Adrenal gland (tissue), 12 donors: ENCODE data around the gene IL25. TPM values are rescaled to one million over a fixed set of nuclear protein-coding genes. Genes with fewer than 3 reads are reported as not detected.
"Not testable (repeated sequence)": the region's sequence is repeated elsewhere in the genome, so short reads cannot be mapped to it uniquely, and the experiment has no call there.

Experiments used
- DNase-seq, 7 donors: peaks; one replicate each; pipeline ENCODE4 v3.0.0-alpha.2; 2019 to 2020
- H3K27ac ChIP-seq, 5 donors: fragments of 200-600 bp; sonication (generic) in 4 of 5; 1 replicate in 3 of 5; 2 replicates in 2 of 5; pipeline versions ENCODE4 v1.5.1 to v1.8.0; 2016 to 2020; ENCODE audit warnings: mild to moderate bottlenecking in 1 of 5
- H3K27me3 ChIP-seq: fragments of 200-600 bp; 2 replicates; pipeline ENCODE4 v1.8.0; 2021
- H3K36me3 ChIP-seq, 2 donors: fragments of 200-600 bp; replicated peaks in 1 of 2; 1 replicate in 1 of 2; 2 replicates in 1 of 2; pipeline versions ENCODE4 v1.5.1 to v1.8.0; 2018 to 2022
- H3K4me1 ChIP-seq, 2 donors: fragments of 200-600 bp; replicated peaks in 1 of 2; 1 replicate in 1 of 2; 2 replicates in 1 of 2; pipeline versions ENCODE4 v1.5.1 to v1.8.0; 2018 to 2021
- H3K4me3 ChIP-seq, 4 donors: fragments of 200-600 bp; sonication (generic) in 3 of 4; one replicate each; pipeline ENCODE4 v1.5.1; 2016 to 2018
- H3K9me3 ChIP-seq, 3 donors: fragments of 200-600 bp; sonication (generic) in 1 of 3; replicated peaks in 1 of 3; 1 replicate in 2 of 3; 2 replicates in 1 of 3; pipeline versions ENCODE4 v1.5.1 to v1.8.0; 2016 to 2021
- POLR2A ChIP-seq, 2 donors: fragments of 450-650 bp; IDR thresholded peaks; one replicate each; pipeline ENCODE4 v1.6.1; 2017; ENCODE audit warnings: antibody characterized with exemption in 2 of 2, mild to moderate bottlenecking in 2 of 2, moderate library complexity in 1 of 2
- WGBS, 4 donors: extraction: QIAGEN DNeasy Blood & Tissue Kit in 2 of 4; methylation state at CpG; one replicate each; pipeline versions ENCODE4 v1.1.5 to v1.1.7; 2013 to 2017; 5-methylcytosine and 5-hydroxymethylcytosine counted together
- intact Hi-C, 2 donors: fragments of 100-400 bp; cut with DNase I; formaldehyde crosslinking; loops; one replicate each; pipeline versions ENCODE4 v1.14.1 to v1.15.0; 2022 to 2023
- polyA plus RNA-seq, 3 donors: library from polyadenylated mRNA; stranded (reverse); fragments of 200-250 nt in 2 of 3; fragments of 350-450 nt in 1 of 3; fragmentation: Illumina TruSeq in 1 of 3; extraction: RNeasy Lipid Tissue Mini Kit (QIAGEN cat#74804) in 1 of 3; gene quantifications; one replicate each; pipeline ENCODE4 v1.2.3, GENCODE V29; 2013 to 2014
- total RNA-seq, 9 donors: library from RNA; depleted of rRNA in 4 of 9; stranded (reverse); fragments of >200 nt in 4 of 9; fragments of 120-200 nt in 1 of 9; fragmentation: NEBNext Ultra II Directional in 1 of 9; extraction: Animal tissue kit (Norgen Biotek cat#: 25700) in 1 of 9; gene quantifications; one replicate each; pipeline versions ENCODE4 v1.1.0 to v1.2.4, GENCODE V29; 2013 to 2023
- TF ChIP-seq, protein P1 (sequence below), 6 experiments: fragments of 450-650 bp in 4 of 6; fragments of 200-600 bp in 2 of 6; sonication (generic) in 1 of 6; IDR thresholded peaks; 1 replicate in 5 of 6; 2 replicates in 1 of 6; pipeline versions ENCODE4 v1.5.1 to v1.8.0; 2016 to 2021; ENCODE audit warnings: antibody characterized with exemption in 6 of 6, mild to moderate bottlenecking in 2 of 6, moderate library complexity in 1 of 6
- donor health status: healthy with polysubstance abuse.
- donor health status: Bipolar disorder and iron deficiency.
- donor health status: DM: yes; HTN: yes; CAD: no.
- donor health status: DM: no; HTN: no; CAD: no.
- donor health status: DM: no; HTN: no; CAD: no.
- donor health status: DM: yes; HTN: yes; CAD: no.

IL25 gene
- total and polyA plus RNA-seq, 12 donors: 0.10 TPM; not detected in 11

DNA sequence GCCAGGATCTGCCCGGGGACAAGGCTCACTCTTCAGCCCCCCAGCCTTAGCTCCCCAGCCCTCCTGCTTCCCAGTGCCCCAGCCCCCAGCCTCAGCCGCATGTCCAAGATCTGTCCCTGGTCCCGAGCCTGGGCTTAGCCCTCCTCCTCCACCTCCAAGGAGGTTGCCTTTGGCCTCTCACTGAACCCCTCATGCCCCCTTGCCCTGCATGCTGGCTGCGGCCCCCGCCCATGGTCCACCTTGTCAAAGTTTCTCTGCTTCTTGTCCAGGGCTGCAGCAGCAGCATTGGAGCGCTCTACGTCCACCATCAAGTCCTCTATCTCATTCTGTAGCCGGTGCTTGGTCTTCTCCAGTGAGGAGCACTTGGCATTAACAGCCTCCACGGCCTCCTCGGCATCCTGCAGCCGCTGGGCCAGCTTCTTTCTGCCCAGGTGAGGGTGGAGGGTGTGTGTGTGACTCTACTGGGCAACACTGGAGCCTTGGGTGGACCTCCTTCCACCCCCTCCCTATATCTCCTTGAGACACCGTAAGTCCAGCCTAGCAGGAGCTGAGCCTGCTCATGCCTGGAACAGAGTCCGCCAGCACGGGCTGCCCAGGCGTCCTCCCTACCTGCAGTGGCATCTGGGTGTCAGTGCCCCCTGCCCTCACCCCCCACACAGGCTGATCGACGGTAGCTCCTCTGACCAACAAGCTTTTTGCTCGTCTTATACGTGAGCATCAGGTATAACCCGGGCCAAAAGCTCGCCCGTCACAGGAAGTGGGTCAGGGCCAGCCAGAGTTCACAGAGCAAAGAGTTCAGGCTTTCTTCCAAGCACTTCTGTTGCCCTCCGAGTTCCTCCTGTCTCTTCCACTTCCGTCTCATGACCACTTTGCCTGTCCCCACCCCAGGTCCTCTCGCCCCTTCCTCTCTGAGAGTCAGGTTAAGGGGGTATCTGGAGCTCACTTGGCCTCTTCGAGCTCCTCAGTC lies 15.6 kb downstream of the IL25 start:
- intact Hi-C loops: no loop called here
- H3K36me3 ChIP-seq: no peaks in the 10 kb centered on the region

DNA sequence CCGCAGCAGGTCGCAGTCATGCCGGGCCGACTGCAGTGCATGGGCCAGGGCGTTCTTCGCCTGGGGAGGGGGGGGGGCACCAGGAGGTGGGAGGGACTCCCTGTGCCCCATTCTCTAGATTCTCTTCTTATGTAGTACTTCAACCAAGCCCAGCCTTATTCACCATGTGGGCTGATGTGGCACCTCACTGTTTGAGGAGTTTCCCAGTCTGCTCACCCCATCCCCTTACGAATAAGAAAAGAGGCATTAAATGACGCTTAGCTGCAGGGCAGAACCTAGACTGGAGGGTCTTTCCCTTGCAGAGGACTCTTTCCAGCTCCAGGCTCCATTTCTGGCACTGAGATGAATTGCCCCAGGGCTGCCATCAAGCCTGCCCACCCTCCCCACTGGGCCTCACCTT lies 16.4 kb downstream of the IL25 start:
- Histone ChIP-seq H3K4me3 (no peak overlapping the region), H3K27ac (no peak overlapping the region), H3K36me3 (no peaks in the 10 kb centered on the region), H3K4me1 (no peaks in the 10 kb centered on the region), H3K9me3 (no peaks in the 10 kb centered on the region), H3K27me3 (no peaks in the 10 kb centered on the region)
- no peak for DNase-seq
- no peak for TF ChIP-seq POLR2A (IDR thresholded peaks at IDR 0.05)
- TF ChIP-seq, protein P1, sequence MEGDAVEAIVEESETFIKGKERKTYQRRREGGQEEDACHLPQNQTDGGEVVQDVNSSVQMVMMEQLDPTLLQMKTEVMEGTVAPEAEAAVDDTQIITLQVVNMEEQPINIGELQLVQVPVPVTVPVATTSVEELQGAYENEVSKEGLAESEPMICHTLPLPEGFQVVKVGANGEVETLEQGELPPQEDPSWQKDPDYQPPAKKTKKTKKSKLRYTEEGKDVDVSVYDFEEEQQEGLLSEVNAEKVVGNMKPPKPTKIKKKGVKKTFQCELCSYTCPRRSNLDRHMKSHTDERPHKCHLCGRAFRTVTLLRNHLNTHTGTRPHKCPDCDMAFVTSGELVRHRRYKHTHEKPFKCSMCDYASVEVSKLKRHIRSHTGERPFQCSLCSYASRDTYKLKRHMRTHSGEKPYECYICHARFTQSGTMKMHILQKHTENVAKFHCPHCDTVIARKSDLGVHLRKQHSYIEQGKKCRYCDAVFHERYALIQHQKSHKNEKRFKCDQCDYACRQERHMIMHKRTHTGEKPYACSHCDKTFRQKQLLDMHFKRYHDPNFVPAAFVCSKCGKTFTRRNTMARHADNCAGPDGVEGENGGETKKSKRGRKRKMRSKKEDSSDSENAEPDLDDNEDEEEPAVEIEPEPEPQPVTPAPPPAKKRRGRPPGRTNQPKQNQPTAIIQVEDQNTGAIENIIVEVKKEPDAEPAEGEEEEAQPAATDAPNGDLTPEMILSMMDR (IDR thresholded peaks at IDR 0.05): no peak
- intact Hi-C loops: no loop called here
- 61 to 87% (median 77%) methylated on average over 8 of the region's 8 CpGs for WGBS, 4 donors

More for the DNA sequence above, 15.6 kb downstream of the IL25 start:
- Histone ChIP-seq H3K4me1 (no peaks in the 10 kb centered on the region), H3K9me3 (no peaks in the 10 kb centered on the region), H3K27me3 (no peaks in the 10 kb centered on the region), H3K4me3 (no peak overlapping the region), H3K27ac (no peak overlapping the region)
- DNase-seq: no peak
- WGBS, 4 donors: 70 to 79% (median 76%) methylated on average over 17 to 26 of the region's 26 CpGs
- TF ChIP-seq, protein P1 (IDR thresholded peaks at IDR 0.05): no peak
- no peak for TF ChIP-seq POLR2A (IDR thresholded peaks at IDR 0.05)

DNA sequence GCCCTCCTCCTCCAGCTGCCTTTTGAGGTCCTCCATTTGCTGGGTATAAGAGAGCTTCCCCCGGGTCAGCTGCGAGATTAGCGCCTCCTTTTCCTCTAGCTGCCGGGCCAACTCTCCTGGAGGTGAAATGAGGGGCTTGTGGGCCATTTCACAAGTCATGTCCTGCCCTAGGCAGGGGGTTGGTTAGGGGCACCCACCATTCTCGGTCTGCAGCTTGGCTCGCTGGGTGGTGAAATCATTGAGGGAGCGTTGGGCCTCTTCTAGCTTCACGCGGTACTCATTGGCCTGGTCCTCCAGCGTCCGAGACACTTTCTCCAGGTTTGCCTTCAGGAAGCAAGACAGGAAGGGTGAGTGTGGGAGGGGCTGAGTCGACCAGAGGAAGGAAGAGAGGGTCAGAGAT lies 16.8 kb downstream of the IL25 start:
- Histone ChIP-seq H3K36me3 (no peaks in the 10 kb centered on the region), H3K27ac (no peak overlapping the region), H3K4me1 (no peaks in the 10 kb centered on the region), H3K27me3 (no peaks in the 10 kb centered on the region), H3K4me3 (no peak overlapping the region), H3K9me3 (no peaks in the 10 kb centered on the region)
- DNase-seq: no peak
- 72 to 89% (median 80%) methylated on average over 12 of the region's 12 CpGs for WGBS, 4 donors
- intact Hi-C loops: no loop called here
- no peak for TF ChIP-seq POLR2A (IDR thresholded peaks at IDR 0.05)
- TF ChIP-seq, protein P1 (IDR thresholded peaks at IDR 0.05): no peak

GRCh38 chr14:23389871-23390270 lies 17.3 kb downstream of the IL25 start:
- H3K27me3 ChIP-seq, intact Hi-C loops, H3K9me3 ChIP-seq, H3K4me1 ChIP-seq, H3K36me3 ChIP-seq, H3K4me3 ChIP-seq, H3K27ac ChIP-seq, DNase-seq: not testable (repeated sequence)
- 73 to 90% (median 84%) methylated on average over 3 to 5 of the region's 19 CpGs for WGBS, 4 donors
